HG02981 (cell line): ENCODE measurements around the gene EMILIN2.

Source experiments
- ATAC-seq: cut with Tn5 transposase; IDR thresholded peaks from one replicate; pipeline ENCODE4 v1.9.1; 2021; ENCODE audit warnings: mild to moderate bottlenecking, moderate library complexity; ENCODE audit not compliant: unreplicated experiment

EMILIN2 gene

DNA sequence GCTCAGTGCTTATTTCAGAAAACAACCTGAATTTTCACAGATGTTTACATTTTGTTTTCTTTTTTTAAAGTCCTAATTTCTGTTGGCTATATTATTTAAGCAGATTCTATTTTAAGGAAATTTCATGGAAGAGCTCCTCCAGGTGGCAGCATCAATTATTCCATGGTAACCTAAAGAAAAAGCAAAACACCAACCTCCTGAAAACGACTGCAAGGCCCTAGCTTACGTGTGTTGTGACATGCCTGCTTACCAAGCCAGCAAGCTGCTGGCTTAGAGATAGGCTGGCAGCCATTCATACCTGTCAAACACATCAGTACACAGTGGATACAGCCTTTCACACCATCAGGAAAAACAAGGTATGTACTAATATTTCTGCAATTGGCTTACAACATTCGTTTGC lies 101.2 kb downstream of the EMILIN2 start:
- ATAC-seq = no peak

DNA sequence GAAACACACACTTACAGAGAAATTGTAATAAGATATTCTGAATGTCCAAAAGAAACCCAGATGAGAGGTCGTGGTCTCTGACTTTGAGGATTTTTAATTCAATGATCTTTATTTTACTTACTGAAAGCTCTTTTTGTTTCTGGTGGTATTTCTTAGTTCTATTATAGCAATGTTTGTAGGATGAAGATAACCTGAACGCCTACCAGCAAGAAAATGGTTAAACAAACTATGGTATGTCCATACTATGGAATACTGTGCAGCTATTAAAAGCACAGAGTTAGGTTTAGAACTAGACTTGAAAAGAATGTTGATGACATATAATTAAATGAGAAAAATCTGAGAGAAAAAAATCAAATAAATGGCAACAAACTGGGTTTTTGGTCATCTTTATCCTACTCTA lies 105.8 kb downstream of the EMILIN2 start:
- ATAC-seq = no peak

DNA sequence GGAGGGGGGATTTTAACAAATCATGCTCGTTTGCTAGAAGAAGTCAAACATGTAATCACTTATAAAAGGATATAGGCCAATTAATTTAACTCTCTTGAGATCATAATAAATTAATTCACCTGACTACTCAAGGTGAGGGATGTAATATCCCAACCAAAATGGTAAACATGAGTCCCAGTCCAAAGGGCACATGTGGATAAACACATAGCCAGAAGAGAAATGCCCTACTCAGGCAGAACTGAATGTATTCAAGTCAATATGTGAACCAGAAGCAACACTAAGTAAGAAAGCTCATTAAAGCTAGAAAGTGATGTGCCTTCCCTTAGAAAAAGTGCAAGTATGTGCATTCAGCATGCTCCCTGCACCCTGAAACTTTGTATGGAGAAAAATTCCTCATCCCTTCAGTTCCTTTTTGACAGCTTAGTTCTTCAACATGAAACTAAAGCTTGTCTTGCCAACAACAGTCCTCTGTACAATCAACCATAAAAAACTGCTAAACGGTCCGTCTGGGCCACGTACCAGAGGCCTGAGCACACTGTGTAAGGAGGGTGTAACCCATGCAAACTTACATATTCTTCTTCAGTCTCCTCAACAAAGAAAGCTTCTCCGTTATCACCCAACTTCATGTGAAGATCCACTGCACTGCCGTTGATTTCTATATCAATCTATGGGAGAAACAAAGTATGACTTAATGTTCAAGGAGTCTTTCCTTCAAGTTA lies 107.3 kb downstream of the EMILIN2 start:
- ATAC-seq = no peak

DNA sequence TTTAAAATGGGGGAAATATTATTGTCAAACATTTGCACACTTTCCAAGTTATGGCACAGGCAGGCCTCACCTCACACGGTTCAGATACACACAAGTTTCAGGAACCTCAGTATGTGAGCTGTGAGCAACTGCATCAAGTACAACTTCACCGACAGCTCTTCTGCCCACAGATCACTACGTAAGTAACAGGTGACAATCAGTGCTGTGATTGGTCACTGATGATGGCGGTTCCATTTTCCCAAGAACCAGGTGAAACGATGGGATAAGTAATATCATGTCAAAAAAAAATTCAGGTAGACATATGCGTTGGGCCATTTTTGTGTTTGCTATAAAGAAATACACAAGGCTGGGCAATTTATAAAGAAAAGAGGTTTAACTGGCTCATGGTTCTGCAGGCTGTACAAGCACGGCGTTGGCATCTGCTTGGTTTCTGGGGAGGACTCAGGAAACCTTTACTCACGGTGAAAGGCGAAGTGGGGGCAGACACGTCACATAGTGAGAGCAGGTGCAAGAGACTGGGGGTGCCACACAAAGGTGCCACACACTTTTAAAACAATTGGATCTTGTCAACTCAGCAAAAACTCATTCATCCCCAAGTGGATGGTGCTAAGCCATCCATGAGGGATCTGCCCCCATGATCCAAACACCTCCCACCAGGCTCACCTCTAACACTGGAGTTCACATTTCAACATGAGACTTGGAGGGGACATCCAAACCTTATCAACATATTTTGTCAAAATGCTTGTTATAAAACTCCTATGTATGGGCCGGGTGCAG lies 108.3 kb downstream of the EMILIN2 start:
- ATAC-seq = no peak

DNA sequence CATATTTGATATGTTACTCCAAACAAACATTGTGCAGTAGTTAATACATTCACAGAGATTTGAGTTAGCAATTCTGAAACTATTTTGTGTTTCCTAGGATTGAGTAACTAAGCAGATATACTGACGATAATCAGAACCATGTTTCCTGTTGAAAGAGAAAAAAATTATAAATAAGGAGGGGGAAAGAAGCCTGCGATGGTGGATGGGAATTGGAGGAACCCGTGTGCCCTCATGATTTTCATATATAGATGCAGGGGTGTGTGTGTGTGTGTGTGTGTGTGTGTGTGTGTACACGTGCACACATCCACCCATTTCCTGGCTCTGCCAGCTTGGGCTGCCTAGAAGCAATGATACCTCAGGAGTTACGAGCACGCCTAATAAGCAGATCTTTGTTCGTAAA lies 109.2 kb downstream of the EMILIN2 start:
- no peak for ATAC-seq

DNA sequence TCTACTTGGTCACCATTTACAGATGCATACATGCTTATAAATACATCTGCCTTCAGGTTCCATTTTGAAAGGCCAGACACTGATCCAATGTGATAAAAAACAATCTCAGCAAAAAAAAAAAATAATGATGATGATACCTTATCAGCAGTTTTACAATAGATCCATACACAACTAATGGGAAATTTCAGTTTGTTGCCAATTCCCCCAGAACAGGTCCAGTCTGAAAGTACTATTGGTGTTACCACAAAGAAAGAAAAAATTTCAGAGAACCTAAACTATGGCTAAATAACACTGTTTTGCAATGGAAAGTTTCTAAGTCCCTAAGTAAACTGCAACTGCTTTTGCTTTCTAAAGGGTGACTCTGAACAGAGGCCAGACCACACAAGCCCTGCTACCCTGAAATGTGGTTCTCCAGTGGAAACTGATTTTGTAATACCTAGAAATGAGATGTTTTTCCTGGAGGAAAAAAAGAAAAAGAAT lies 112.1 kb downstream of the EMILIN2 start:
- peak; percentile 47 for ATAC-seq

DNA sequence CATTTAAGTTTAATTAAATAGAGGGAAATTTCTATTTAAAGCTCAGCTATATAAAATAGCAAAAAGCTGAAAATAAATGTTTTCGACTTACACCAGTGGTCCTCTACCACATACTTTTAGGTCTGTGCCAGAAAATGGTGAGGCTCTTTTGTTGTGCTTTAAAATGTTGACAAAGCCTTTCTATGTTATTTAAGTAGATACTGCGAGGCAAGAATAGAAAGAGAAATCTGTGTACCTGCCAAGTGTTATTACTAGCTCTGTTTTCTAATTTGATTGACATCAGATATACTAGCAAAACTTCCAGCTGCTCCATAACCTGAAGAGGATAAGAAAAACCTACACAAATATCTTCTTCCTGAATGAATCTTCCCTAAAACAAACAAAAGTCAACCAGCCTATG lies 112.5 kb downstream of the EMILIN2 start:
- no peak for ATAC-seq

DNA sequence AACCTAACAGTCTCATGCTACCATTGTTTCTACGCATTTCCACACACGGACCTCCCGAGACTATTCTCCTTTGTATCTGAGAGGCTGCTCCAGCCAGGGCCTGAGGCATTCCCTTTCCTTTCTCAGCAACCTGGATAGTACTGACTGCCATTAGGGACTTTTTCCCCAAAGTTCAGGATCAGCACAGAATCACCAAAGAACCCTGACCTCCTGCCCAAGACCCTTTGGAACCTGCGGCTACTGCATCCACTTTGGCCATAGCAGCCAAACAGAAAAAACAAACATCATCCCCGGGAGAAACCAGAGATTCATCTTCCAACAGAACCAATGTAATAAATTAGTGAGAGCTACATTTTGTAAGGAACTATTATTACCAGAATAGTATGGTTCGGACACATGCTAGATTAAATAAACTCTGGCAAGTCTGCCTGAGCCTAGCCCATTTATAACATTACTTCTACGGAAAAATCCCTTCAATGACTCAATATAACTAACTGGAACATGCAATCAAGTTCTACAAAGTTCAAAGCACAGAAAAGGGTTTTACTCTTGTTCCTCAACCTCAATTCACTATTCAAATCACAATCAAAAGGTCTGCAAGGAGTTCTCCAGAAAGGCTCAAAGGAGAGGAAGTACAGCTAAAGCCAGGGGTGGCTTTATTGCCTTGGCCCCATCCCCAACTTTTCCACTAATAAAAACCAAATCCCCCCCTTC lies 114.3 kb downstream of the EMILIN2 start:
- ATAC-seq = no peak

DNA sequence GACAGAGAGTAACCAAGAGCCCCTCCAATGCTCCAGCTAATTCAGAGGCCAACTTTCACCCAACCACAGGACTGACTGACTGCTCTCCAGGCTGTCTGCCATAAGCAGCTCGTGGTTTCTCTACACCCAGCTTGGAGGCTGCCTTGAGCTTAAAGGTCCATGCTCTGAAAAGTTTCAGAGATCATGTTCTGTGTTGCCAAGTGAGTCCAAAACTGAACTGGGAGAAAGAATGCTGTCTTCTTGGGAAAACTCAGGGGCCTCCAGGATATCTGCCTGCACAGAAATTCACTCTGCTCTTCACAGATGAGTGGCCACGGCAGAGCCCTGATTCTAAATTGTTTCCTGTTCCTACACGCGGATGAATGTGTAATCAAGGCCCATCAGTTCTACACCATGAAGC lies 115.0 kb downstream of the EMILIN2 start:
- ATAC-seq = no peak

DNA sequence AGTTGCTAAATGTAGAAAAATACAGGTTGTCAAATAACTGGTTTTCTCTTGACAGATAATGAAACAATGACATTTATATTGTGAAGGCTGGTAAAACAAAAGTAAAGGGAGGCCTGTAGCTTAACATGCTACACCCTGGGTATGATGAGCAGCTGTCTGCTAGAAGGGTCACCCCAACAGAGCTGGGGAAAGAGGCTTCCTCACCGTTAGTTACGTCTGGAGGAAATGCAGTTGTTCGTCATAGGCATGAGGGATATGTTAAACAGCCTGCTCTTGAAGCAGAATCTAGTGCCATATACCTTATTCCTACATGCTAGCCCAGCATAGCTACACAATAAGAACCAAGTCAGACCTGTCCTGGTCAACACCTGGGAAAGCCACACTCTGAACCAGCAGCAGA lies 116.2 kb downstream of the EMILIN2 start:
- ATAC-seq = no peak

DNA sequence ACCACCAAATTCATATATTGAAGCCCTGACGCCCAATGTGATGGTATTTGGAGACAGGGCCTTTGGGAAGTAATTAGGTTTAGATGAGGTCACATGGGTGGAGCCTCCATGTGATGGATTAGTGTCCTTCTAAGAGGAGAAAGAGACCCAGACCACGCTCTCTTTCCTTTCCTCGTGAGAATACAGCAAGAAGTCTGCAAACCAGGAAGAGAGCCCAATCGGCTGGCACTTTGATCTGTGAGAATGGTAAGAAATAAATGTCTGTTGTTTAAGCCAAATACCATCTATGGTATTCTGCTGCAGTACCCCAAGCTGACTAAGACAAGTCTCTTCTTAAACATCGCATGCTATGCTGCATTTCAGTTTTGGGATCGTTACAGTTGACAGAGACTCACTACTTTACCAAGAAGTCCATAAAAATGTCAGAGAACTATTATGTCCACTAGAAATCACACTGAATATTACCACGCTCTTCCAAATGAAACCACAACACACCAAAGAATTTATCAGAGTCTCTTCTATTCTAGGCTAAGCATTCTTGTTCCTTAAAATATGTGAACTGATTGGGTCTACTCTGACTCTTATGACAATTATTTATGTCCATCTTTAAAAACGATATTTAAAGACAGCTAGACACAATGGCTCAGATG lies 117.7 kb downstream of the EMILIN2 start:
- no peak for ATAC-seq
